Vagina (tissue), 2 donors: Measurements from ENCODE around the gene TNFAIP3.

Experiments used
- CTCF ChIP-seq, 3 experiments: fragments of 450-650 bp in 2 of 3; fragments of 200-600 bp in 1 of 3; sonication (generic) in 1 of 3; IDR thresholded peaks; one replicate each; pipeline ENCODE4 v1.5.1; 2017 to 2019; ENCODE audit warnings: antibody characterized with exemption in 3 of 3, mild to moderate bottlenecking in 2 of 3, moderate library complexity in 2 of 3
- POLR2A ChIP-seq, 2 donors: fragments of 450-650 bp; IDR thresholded peaks; one replicate each; pipeline ENCODE4 v1.6.1; 2017; ENCODE audit warnings: antibody characterized with exemption in 2 of 2, mild to moderate bottlenecking in 2 of 2, moderate library complexity in 2 of 2
- POLR2AphosphoS5 ChIP-seq, 2 donors: sonication (generic); formaldehyde crosslinking; IDR thresholded peaks; one replicate each; pipeline ENCODE4 v1.9.0; 2017; ENCODE audit warnings: antibody characterized with exemption in 2 of 2, mild to moderate bottlenecking in 2 of 2, low read depth in 1 of 2; ENCODE audit not compliant: insufficient read depth in 1 of 2

GRCh38 chr6:137861550-137862337 lies 5.3 kb upstream of the TNFAIP3 start:
- no peak for TF ChIP-seq CTCF (IDR thresholded peaks at IDR 0.05)
- TF ChIP-seq POLR2A (IDR thresholded peaks at IDR 0.05), result no peak
- peak in 1 of 2 donors; percentile 32 for TF ChIP-seq POLR2AphosphoS5 (IDR thresholded peaks at IDR 0.05; ENCODE audit: insufficient read depth in 1 of 2, low read depth in 1 of 2)
